ENCODE measurements around the gene SLC35F3. TPM values are rescaled to one million over a fixed set of nuclear protein-coding genes. Genes with fewer than 3 reads are reported as not detected.

The SLC35F3 gene
- total RNA-seq, 1 experiment from 2014 or later = not detected

- no peak for TF ChIP-seq CTCF (IDR thresholded peaks at IDR 0.05; ENCODE audit: insufficient read depth in 1 of 2, low read depth in 1 of 2, low read length in 1 of 2, severe bottlenecking in 1 of 2, unreplicated experiment in 1 of 2)
- Mint-ChIP-seq H3K4me3 (ENCODE audit: unreplicated experiment) (no peak overlapping the region), H3K4me1 (ENCODE audit: low read depth, unreplicated experiment) (peaks cover 5% of the 10 kb centered on the region), H3K27me3 (ENCODE audit: insufficient read depth, unreplicated experiment) (peaks cover 24% of the 10 kb centered on the region), H3K36me3 (ENCODE audit: insufficient read depth, unreplicated experiment) (no peaks in the 10 kb centered on the region), H3K9me3 (ENCODE audit: unreplicated experiment) (peaks cover 7% of the 10 kb centered on the region), H3K27ac (ENCODE audit: unreplicated experiment) (no peak overlapping the region)
- ChIA-PET CTCF (no interaction called here), POLR2A (no interaction called here)
- Histone ChIP-seq H3K4me1 (no peaks in the 10 kb centered on the region), H3K9me3 (peaks cover 8% of the 10 kb centered on the region), H3K4me3 (ENCODE audit: low read depth, low read length) (no peak overlapping the region), H3K27me3 (replicated peaks; ENCODE audit: control insufficient read depth, insufficient read depth, low read length) (peaks cover 2% of the 10 kb centered on the region; the same call in 1 of the 2 replicates), H3K36me3 (ENCODE audit: control insufficient read depth, insufficient read depth, low read length) (no peaks in the 10 kb centered on the region)
- no TSS peak for BruUV-seq (replicated peaks)
- DNase-seq = no peak
- intact Hi-C loops (cut with micrococcal nuclease; ENCODE audit: unreplicated experiment) = no loop called here
These were observed 358.3 kb downstream of the SLC35F3 start for GRCh38 chr1:234262754-234263105.

GRCh38 chr1:234264832-234265231 lies 360.4 kb downstream of the SLC35F3 start:
- no peaks in the 10 kb centered on the region for H3K36me3 Mint-ChIP-seq (ENCODE audit: insufficient read depth, unreplicated experiment)
- intact Hi-C loops (cut with micrococcal nuclease; ENCODE audit: unreplicated experiment) = no loop called here
- DNase-seq = no peak
- Histone ChIP-seq H3K36me3 (ENCODE audit: control insufficient read depth, insufficient read depth, low read length) (no peaks in the 10 kb centered on the region), H3K9me3 (no peaks in the 10 kb centered on the region), H3K4me3 (ENCODE audit: low read depth, low read length) (no peak overlapping the region), H3K4me1 (no peaks in the 10 kb centered on the region), H3K27me3 (replicated peaks; ENCODE audit: control insufficient read depth, insufficient read depth, low read length) (peaks cover 2% of the 10 kb centered on the region; the same call in 1 of the 2 replicates)
- TF ChIP-seq CTCF (IDR thresholded peaks at IDR 0.05; ENCODE audit: insufficient read depth in 1 of 2, low read depth in 1 of 2, low read length in 1 of 2, severe bottlenecking in 1 of 2, unreplicated experiment in 1 of 2) = no peak
- H3K9me3 Mint-ChIP-seq (ENCODE audit: unreplicated experiment) = no peaks in the 10 kb centered on the region
- H3K27me3 Mint-ChIP-seq (ENCODE audit: insufficient read depth, unreplicated experiment) = peaks cover 24% of the 10 kb centered on the region
- no TSS peak for BruUV-seq (replicated peaks)
- H3K4me3 Mint-ChIP-seq (ENCODE audit: unreplicated experiment) = no peak overlapping the region
- CTCF ChIA-PET = no interaction called here
- peaks cover 5% of the 10 kb centered on the region for H3K4me1 Mint-ChIP-seq (ENCODE audit: low read depth, unreplicated experiment)
- POLR2A ChIA-PET = no interaction called here
- no peak overlapping the region for H3K27ac Mint-ChIP-seq (ENCODE audit: unreplicated experiment)

- Histone ChIP-seq H3K9me3 (no peaks in the 10 kb centered on the region), H3K4me1 (no peaks in the 10 kb centered on the region), H3K27me3 (replicated peaks; ENCODE audit: control insufficient read depth, insufficient read depth, low read length) (peaks cover 2% of the 10 kb centered on the region; the same call in 1 of the 2 replicates), H3K4me3 (ENCODE audit: low read depth, low read length) (no peak overlapping the region), H3K36me3 (ENCODE audit: control insufficient read depth, insufficient read depth, low read length) (no peaks in the 10 kb centered on the region)
- TF ChIP-seq CTCF (IDR thresholded peaks at IDR 0.05; ENCODE audit: insufficient read depth in 1 of 2, low read depth in 1 of 2, low read length in 1 of 2, severe bottlenecking in 1 of 2, unreplicated experiment in 1 of 2) = no peak
- H3K36me3 Mint-ChIP-seq (ENCODE audit: insufficient read depth, unreplicated experiment) = no peaks in the 10 kb centered on the region
- ChIA-PET POLR2A (no interaction called here), CTCF (no interaction called here)
- intact Hi-C loops (cut with micrococcal nuclease; ENCODE audit: unreplicated experiment) = no loop called here
- H3K27ac Mint-ChIP-seq (ENCODE audit: unreplicated experiment) = no peak overlapping the region
- H3K9me3 Mint-ChIP-seq (ENCODE audit: unreplicated experiment) = no peaks in the 10 kb centered on the region
- no peak for DNase-seq
- H3K4me3 Mint-ChIP-seq (ENCODE audit: unreplicated experiment) = no peak overlapping the region
- H3K27me3 Mint-ChIP-seq (ENCODE audit: insufficient read depth, unreplicated experiment) = peaks cover 22% of the 10 kb centered on the region
- no TSS peak for BruUV-seq (replicated peaks)
- peaks cover 5% of the 10 kb centered on the region for H3K4me1 Mint-ChIP-seq (ENCODE audit: low read depth, unreplicated experiment)
These were observed 360.8 kb downstream of the SLC35F3 start for GRCh38 chr1:234265321-234265720.
